OCI-LY7 (cell line): ENCODE results near the gene NDUFS6.

Source experiments
- EZH2phosphoT487 ChIP-seq: fragments of 200-600 bp; sonication (generic); IDR thresholded peaks from 2 replicates; pipeline ENCODE4 v1.6.1; 2018; ENCODE audit warnings: low read depth, borderline replicate concordance, mild to moderate bottlenecking, mixed run types, antibody characterized with exemption, low read length, moderate library complexity, mixed read lengths
- TF ChIP-seq, protein P1 (sequence below): fragments of 200-600 bp; sonication (generic); conservative IDR thresholded peaks from 2 replicates; pipeline ENCODE4 v1.5.1; 2014; ENCODE audit warnings: mild to moderate bottlenecking, antibody characterized with exemption, low read length, moderate library complexity, mixed read lengths

DNA sequence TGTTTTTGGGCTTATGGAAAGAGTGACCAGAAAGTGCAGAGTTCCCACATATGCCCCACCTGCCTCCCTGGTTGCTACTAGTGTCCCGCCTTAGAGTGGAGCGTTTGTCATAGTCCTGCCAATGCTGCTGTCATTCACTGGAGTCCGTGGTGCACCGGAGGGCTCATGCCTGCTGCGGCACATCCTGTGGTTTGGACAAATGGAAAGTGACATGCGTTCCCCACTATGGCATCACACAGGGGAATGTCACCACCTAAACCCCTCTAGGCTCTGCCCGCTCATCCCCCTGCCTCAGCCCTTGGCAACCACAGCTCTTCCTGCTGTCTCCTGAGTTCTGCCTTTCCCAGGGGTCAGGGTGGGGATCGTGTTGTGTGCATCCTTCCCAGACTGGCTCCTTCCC, 52.3 kb downstream of the NDUFS6 start:
- TF ChIP-seq, protein P1, sequence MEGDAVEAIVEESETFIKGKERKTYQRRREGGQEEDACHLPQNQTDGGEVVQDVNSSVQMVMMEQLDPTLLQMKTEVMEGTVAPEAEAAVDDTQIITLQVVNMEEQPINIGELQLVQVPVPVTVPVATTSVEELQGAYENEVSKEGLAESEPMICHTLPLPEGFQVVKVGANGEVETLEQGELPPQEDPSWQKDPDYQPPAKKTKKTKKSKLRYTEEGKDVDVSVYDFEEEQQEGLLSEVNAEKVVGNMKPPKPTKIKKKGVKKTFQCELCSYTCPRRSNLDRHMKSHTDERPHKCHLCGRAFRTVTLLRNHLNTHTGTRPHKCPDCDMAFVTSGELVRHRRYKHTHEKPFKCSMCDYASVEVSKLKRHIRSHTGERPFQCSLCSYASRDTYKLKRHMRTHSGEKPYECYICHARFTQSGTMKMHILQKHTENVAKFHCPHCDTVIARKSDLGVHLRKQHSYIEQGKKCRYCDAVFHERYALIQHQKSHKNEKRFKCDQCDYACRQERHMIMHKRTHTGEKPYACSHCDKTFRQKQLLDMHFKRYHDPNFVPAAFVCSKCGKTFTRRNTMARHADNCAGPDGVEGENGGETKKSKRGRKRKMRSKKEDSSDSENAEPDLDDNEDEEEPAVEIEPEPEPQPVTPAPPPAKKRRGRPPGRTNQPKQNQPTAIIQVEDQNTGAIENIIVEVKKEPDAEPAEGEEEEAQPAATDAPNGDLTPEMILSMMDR: no peak
- no peak for TF ChIP-seq EZH2phosphoT487
